A549 (cell line): ENCODE measurements around the gene RNF123.
"Not testable (repeated sequence)": the region's sequence is repeated elsewhere in the genome, so short reads cannot be mapped to it uniquely, and the experiment has no call there.

Source experiments
- CHD4 ChIP-seq: fragments of 200-600 bp; sonication (generic); IDR thresholded peaks from 2 replicates; pipeline ENCODE4 v1.6.1; 2016; ENCODE audit warnings: antibody characterized with exemption, mild to moderate bottlenecking, borderline replicate concordance
- EHMT2 ChIP-seq: fragments of 200-600 bp; sonication (generic); IDR thresholded peaks from 2 replicates; pipeline ENCODE4 v1.6.1; 2016; ENCODE audit warnings: antibody characterized with exemption, low read depth, mild to moderate bottlenecking, moderate library complexity
- EP300 ChIP-seq, 2 experiments: fragments of >200 bp; sonication (Bioruptor Twin); formaldehyde crosslinking; IDR thresholded peaks; 2 replicates in 1 of 2; 3 replicates in 1 of 2; pipeline ENCODE4 v1.6.1; 2016 to 2017
- JUNB ChIP-seq: fragments of >200 bp; sonication (Bioruptor Twin); formaldehyde crosslinking; IDR thresholded peaks from 2 replicates; pipeline ENCODE4 v1.6.1; 2016
- MAX ChIP-seq: IDR thresholded peaks from 2 replicates; pipeline ENCODE4 v1.6.1; 2012
- MAZ ChIP-seq: fragments of 150-350 bp; IDR thresholded peaks from 2 replicates; pipeline ENCODE4 v1.6.1; 2014; ENCODE audit warnings: antibody characterized with exemption, low read depth, low read length, borderline replicate concordance
- NR3C1 ChIP-seq: fragments of >200 bp; sonication (Bioruptor Twin); formaldehyde crosslinking; IDR thresholded peaks from 3 replicates; pipeline ENCODE4 v1.6.1; 2017
- POLR2A ChIP-seq: IDR thresholded peaks from 2 replicates; pipeline ENCODE4 v1.6.1; 2012; ENCODE audit warnings: mild to moderate bottlenecking, low read length
- RCOR1 ChIP-seq: fragments of 150-350 bp; IDR thresholded peaks from 2 replicates; pipeline ENCODE4 v1.6.1; 2014; ENCODE audit warnings: antibody characterized with exemption, low read length, low read depth
- RFX5 ChIP-seq: fragments of 450-650 bp; IDR thresholded peaks from 2 replicates; pipeline ENCODE4 v1.7.1; 2014; ENCODE audit warnings: antibody characterized with exemption, mild to moderate bottlenecking, moderate library complexity
- SMC3 ChIP-seq: fragments of >200 bp; sonication (Bioruptor Twin); formaldehyde crosslinking; IDR thresholded peaks from 3 replicates; pipeline ENCODE4 v1.6.1; 2018; ENCODE audit warnings: inconsistent platforms
- TF ChIP-seq, protein P1 (sequence below): fragments of >200 bp; sonication (Bioruptor Twin); formaldehyde crosslinking; IDR thresholded peaks from 3 replicates; pipeline ENCODE4 v1.5.1; 2016
- TF ChIP-seq, protein P2 (sequence below): fragments of 200-600 bp; sonication (generic); IDR thresholded peaks from 2 replicates; pipeline ENCODE4 v1.6.1; 2016; ENCODE audit warnings: antibody characterized with exemption, mild to moderate bottlenecking, moderate library complexity

DNA sequence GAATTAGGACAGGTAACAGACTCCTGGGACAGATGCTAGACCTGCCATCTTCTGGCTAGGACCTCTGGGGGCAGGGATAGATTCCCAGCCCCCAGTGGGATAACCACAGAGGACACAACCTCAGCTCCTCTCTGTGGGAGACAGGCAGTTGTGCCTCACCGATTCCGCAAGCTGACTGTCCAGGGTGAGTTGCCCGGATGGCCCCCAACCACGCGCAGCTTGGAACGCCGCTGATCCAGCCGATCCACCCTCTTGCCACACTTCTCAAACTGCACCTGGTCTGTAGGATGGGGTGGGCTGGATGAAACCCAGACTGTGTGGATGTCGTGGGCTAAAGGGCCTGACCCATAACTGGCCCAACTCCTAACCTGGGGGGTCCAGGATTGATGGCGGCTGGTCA, 4.3 kb upstream of the RNF123 start:
- TF ChIP-seq, protein P1, sequence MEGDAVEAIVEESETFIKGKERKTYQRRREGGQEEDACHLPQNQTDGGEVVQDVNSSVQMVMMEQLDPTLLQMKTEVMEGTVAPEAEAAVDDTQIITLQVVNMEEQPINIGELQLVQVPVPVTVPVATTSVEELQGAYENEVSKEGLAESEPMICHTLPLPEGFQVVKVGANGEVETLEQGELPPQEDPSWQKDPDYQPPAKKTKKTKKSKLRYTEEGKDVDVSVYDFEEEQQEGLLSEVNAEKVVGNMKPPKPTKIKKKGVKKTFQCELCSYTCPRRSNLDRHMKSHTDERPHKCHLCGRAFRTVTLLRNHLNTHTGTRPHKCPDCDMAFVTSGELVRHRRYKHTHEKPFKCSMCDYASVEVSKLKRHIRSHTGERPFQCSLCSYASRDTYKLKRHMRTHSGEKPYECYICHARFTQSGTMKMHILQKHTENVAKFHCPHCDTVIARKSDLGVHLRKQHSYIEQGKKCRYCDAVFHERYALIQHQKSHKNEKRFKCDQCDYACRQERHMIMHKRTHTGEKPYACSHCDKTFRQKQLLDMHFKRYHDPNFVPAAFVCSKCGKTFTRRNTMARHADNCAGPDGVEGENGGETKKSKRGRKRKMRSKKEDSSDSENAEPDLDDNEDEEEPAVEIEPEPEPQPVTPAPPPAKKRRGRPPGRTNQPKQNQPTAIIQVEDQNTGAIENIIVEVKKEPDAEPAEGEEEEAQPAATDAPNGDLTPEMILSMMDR: not testable (repeated sequence)
- not testable (repeated sequence) for TF ChIP-seq POLR2A; NR3C1; RFX5; EHMT2; JUNB; EP300 (IDR thresholded peaks at IDR 0.05); RCOR1; MAZ; SMC3; MAX; CHD4
- TF ChIP-seq, protein P2, sequence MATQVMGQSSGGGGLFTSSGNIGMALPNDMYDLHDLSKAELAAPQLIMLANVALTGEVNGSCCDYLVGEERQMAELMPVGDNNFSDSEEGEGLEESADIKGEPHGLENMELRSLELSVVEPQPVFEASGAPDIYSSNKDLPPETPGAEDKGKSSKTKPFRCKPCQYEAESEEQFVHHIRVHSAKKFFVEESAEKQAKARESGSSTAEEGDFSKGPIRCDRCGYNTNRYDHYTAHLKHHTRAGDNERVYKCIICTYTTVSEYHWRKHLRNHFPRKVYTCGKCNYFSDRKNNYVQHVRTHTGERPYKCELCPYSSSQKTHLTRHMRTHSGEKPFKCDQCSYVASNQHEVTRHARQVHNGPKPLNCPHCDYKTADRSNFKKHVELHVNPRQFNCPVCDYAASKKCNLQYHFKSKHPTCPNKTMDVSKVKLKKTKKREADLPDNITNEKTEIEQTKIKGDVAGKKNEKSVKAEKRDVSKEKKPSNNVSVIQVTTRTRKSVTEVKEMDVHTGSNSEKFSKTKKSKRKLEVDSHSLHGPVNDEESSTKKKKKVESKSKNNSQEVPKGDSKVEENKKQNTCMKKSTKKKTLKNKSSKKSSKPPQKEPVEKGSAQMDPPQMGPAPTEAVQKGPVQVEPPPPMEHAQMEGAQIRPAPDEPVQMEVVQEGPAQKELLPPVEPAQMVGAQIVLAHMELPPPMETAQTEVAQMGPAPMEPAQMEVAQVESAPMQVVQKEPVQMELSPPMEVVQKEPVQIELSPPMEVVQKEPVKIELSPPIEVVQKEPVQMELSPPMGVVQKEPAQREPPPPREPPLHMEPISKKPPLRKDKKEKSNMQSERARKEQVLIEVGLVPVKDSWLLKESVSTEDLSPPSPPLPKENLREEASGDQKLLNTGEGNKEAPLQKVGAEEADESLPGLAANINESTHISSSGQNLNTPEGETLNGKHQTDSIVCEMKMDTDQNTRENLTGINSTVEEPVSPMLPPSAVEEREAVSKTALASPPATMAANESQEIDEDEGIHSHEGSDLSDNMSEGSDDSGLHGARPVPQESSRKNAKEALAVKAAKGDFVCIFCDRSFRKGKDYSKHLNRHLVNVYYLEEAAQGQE: not testable (repeated sequence)
